Measurements from ENCODE around the gene TSHZ2. TPM values are rescaled to one million over a fixed set of nuclear protein-coding genes. Genes with fewer than 3 reads are reported as not detected.

The TSHZ2 gene
- total and polyA plus RNA-seq, 9 of the 15 experiments (the other 6 are each of a cell fraction or from before 2014, with no cell fraction given), result 0.03 to 0.20 (median 0.05) TPM; not detected in 4

- TF ChIP-seq PRDM10 (IDR thresholded peaks at IDR 0.05; ENCODE audit: partially characterized antibody), result no peak
- TF ChIP-seq L3MBTL2 (IDR thresholded peaks at IDR 0.05), result peak; percentile 29; the same call in 1 of the 2 replicates
- TF ChIP-seq STAT6 (CRISPR knock-in tag; IDR thresholded peaks at IDR 0.05), result no peak
- TF ChIP-seq ATF3 (IDR thresholded peaks at IDR 0.05), result peak; percentile 18; the same call in 1 of the 2 replicates
- TF ChIP-seq ATF3 (CRISPR knock-in tag; conservative IDR thresholded peaks at IDR 0.05), result no peak
- no peak for TF ChIP-seq NCOA6 (IDR thresholded peaks at IDR 0.05)
- no peak for TF ChIP-seq ZFPM2 (CRISPR knock-in tag; IDR thresholded peaks at IDR 0.05)
- TF ChIP-seq NKRF (IDR thresholded peaks at IDR 0.05; ENCODE audit: borderline replicate concordance), result no peak
- no peak for TF ChIP-seq ZBTB2 (IDR thresholded peaks at IDR 0.05)
- TF ChIP-seq CHD2 (IDR thresholded peaks at IDR 0.05; ENCODE audit: low read depth, low read length), result no peak
- TF ChIP-seq SREBF2 (CRISPR knock-in tag; IDR thresholded peaks at IDR 0.05), result no peak
- no peak for TF ChIP-seq THAP7 (CRISPR knock-in tag; IDR thresholded peaks at IDR 0.05)
- no peak for TF ChIP-seq ZNF561 (CRISPR knock-in tag; conservative IDR thresholded peaks at IDR 0.05)
- TF ChIP-seq ZNF644 (tag; IDR thresholded peaks at IDR 0.05; ENCODE audit: low read depth), result no peak
- TF ChIP-seq RAD51 (IDR thresholded peaks at IDR 0.05; ENCODE audit: borderline replicate concordance, low read depth), result peak; percentile 50; the same call in 1 of the 2 replicates
- no peak for TF ChIP-seq KLF10 (CRISPR knock-in tag; IDR thresholded peaks at IDR 0.05)
- no peak for TF ChIP-seq DMBX1 (CRISPR knock-in tag; IDR thresholded peaks at IDR 0.05; ENCODE audit: borderline replicate concordance)
These were observed 398.3 kb downstream of the TSHZ2 start (continued) for GRCh38 chr20:53370345-53370961.
